Transverse colon (tissue), 4 donors: ENCODE results near the gene RPA1. TPM values are rescaled to one million over a fixed set of nuclear protein-coding genes. Genes with fewer than 3 reads are reported as not detected.
A peak's percentile ranks its signal among the peaks of the same experiment; 100 is the strongest.

Experiments
- DNase-seq: peaks from one replicate; pipeline ENCODE4 v3.0.0-alpha.2; 2019
- H3K27ac ChIP-seq, 4 donors: fragments of 200-600 bp; sonication (generic); 2 replicates each; pipeline ENCODE4 v1.5.1; 2016 to 2018; ENCODE audit warnings: inconsistent platforms in 4 of 4
- H3K27me3 ChIP-seq: fragments of 200-600 bp; sonication (generic); 2 replicates; pipeline ENCODE4 v1.5.1; 2017; ENCODE audit warnings: inconsistent platforms
- H3K36me3 ChIP-seq, 4 donors: fragments of 200-600 bp; sonication (generic); 2 replicates each; pipeline ENCODE4 v1.5.1; 2017 to 2019; ENCODE audit warnings: inconsistent platforms in 4 of 4
- H3K4me1 ChIP-seq, 4 donors: fragments of 200-600 bp; sonication (generic); 2 replicates each; pipeline ENCODE4 v1.5.1; 2017 to 2020; ENCODE audit warnings: inconsistent platforms in 4 of 4
- H3K4me3 ChIP-seq, 4 donors: fragments of 200-600 bp; sonication (generic); 1 replicate in 1 of 4; 2 replicates in 3 of 4; pipeline versions ENCODE4 v1.5.1 to v1.6.1; 2017 to 2019; ENCODE audit warnings: inconsistent platforms in 4 of 4
- H3K9me3 ChIP-seq, 2 donors: fragments of 200-600 bp; sonication (generic); 2 replicates each; pipeline ENCODE4 v1.5.1; 2017 to 2019; ENCODE audit warnings: inconsistent platforms in 2 of 2
- CTCF ChIP-seq, 5 experiments: fragments of 200-600 bp in 3 of 5; fragments of 450-650 bp in 2 of 5; sonication (generic) in 3 of 5; IDR thresholded peaks; 1 replicate in 2 of 5; 2 replicates in 3 of 5; pipeline ENCODE4 v1.5.1; 2016 to 2017; ENCODE audit warnings: antibody characterized with exemption in 5 of 5, inconsistent platforms in 3 of 5, mild to moderate bottlenecking in 2 of 5, moderate library complexity in 1 of 5
- EP300 ChIP-seq: sonication (generic); formaldehyde crosslinking; IDR thresholded peaks from one replicate; pipeline ENCODE4 v1.6.1; 2017; ENCODE audit warnings: antibody characterized with exemption, low read depth
- POLR2A ChIP-seq: fragments of 450-650 bp; IDR thresholded peaks from one replicate; pipeline ENCODE4 v1.6.1; 2016; ENCODE audit warnings: antibody characterized with exemption, mild to moderate bottlenecking, moderate library complexity
- POLR2AphosphoS5 ChIP-seq, 3 donors: sonication (generic); formaldehyde crosslinking; IDR thresholded peaks; one replicate each; pipeline ENCODE4 v1.6.1; 2016; ENCODE audit warnings: antibody characterized with exemption in 3 of 3
- WGBS, 2 donors: methylation state at CpG; one replicate each; pipeline ENCODE4 v1.1.5; 2018; ENCODE audit warnings: low coverage in 1 of 2; 5-methylcytosine and 5-hydroxymethylcytosine counted together
- in situ Hi-C, 4 donors: fragments of 200-750 bp; cut with MboI; loops; one replicate each; pipeline versions ENCODE4 v1.15.0 to v1.15.1; 2017; ENCODE audit warnings: low sequenced_read_pairs in 3 of 4, low pct_ligation_motif_present in 1 of 4, low pct_unique_long_range_greater_than_20kb in 1 of 4
- intact Hi-C: fragments of 100-400 bp; cut with DNase I; formaldehyde crosslinking; loops from one replicate; pipeline ENCODE4 v1.15.1; 2023; ENCODE audit warnings: low total_unique reads
- total RNA-seq, 4 donors: library from RNA; depleted of rRNA; stranded (reverse); fragments of >200 nt; gene quantifications; one replicate each; pipeline ENCODE4 v1.1.0, GENCODE V29; 2016

Gene RPA1
- total RNA-seq, 4 donors from 2014 or later: 6.4 to 160 (median 23.9) TPM

- no peaks in the 10 kb centered on the region for H3K9me3 ChIP-seq
- in situ Hi-C loops (no loop called here), intact Hi-C loops (no loop called here)
- peaks cover 9% of the 10 kb centered on the region for H3K27me3 ChIP-seq
- no peak overlapping the region for H3K27ac ChIP-seq
- no peak for TF ChIP-seq POLR2AphosphoS5 (IDR thresholded peaks at IDR 0.05)
- TF ChIP-seq CTCF (IDR thresholded peaks at IDR 0.05): no peak
- no peak for TF ChIP-seq POLR2A
- TF ChIP-seq EP300: no peak
- DNase-seq: no peak
- 86% methylated on average over 28 of the region's 28 CpGs; no CpG with 5 or more reads in 1 of the 2 donors for WGBS, 2 donors
- H3K4me1 ChIP-seq: peaks cover 0 to 10% (median 7%) of the 10 kb centered on the region in 4 donors
- H3K4me3 ChIP-seq: no peak overlapping the region
- no peaks in the 10 kb centered on the region for H3K36me3 ChIP-seq
Observed at GRCh38 chr17:1936766-1937165, 107.0 kb downstream of the RPA1 start.

- H3K27ac ChIP-seq: no peak overlapping the region
- H3K27me3 ChIP-seq: peaks cover 3% of the 10 kb centered on the region
- in situ Hi-C loops: no loop called here
- intact Hi-C loops: no loop called here
- WGBS, 2 donors: 83 to 95% methylated on average over 1 to 15 of the region's 25 CpGs
- no peak for DNase-seq
- H3K4me1 ChIP-seq: peaks cover 0 to 3% (median 2%) of the 10 kb centered on the region in 4 donors
- no peaks in the 10 kb centered on the region for H3K9me3 ChIP-seq
- no peaks in the 10 kb centered on the region for H3K36me3 ChIP-seq
- TF ChIP-seq CTCF (IDR thresholded peaks at IDR 0.05): no peak
- no peak for TF ChIP-seq POLR2AphosphoS5 (IDR thresholded peaks at IDR 0.05)
- no peak for TF ChIP-seq EP300
- no peak for TF ChIP-seq POLR2A
- H3K4me3 ChIP-seq: no peak overlapping the region
Observed at GRCh38 chr17:1937461-1937860, 107.7 kb downstream of the RPA1 start.

- in situ Hi-C loops: no loop called here
- no peaks in the 10 kb centered on the region for H3K27me3 ChIP-seq
- intact Hi-C loops: no loop called here
- no peak overlapping the region for H3K4me3 ChIP-seq
- 30 to 51% methylated on average over 4 to 27 of the region's 27 CpGs for WGBS, 2 donors
- TF ChIP-seq POLR2A (no peak), POLR2AphosphoS5 (IDR thresholded peaks at IDR 0.05) (peak in 2 of 3 donors; percentile 18 to 63)
- H3K9me3 ChIP-seq: no peaks in the 10 kb centered on the region
- H3K4me1 ChIP-seq: no peaks in the 10 kb centered on the region
- no peaks in the 10 kb centered on the region for H3K36me3 ChIP-seq
- DNase-seq: peak; percentile 16
- no peak overlapping the region for H3K27ac ChIP-seq
Observed at GRCh38 chr17:1939981-1940809, 110.4 kb downstream of the RPA1 start.

- 77% methylated on average over 3 of the region's 10 CpGs; no CpG with 5 or more reads in 1 of the 2 donors for WGBS, 2 donors
- no peak for DNase-seq
- intact Hi-C loops: no loop called here
- no peaks in the 10 kb centered on the region for H3K9me3 ChIP-seq
- H3K27me3 ChIP-seq: no peaks in the 10 kb centered on the region
- no peak overlapping the region for H3K27ac ChIP-seq
- H3K4me1 ChIP-seq: no peaks in the 10 kb centered on the region
- H3K4me3 ChIP-seq: no peak overlapping the region
- in situ Hi-C loops: no loop called here
- TF ChIP-seq POLR2A (no peak), POLR2AphosphoS5 (IDR thresholded peaks at IDR 0.05) (no peak), EP300 (no peak), CTCF (IDR thresholded peaks at IDR 0.05) (no peak)
- H3K36me3 ChIP-seq: no peaks in the 10 kb centered on the region
Observed at GRCh38 chr17:1940810-1941185, 111.0 kb downstream of the RPA1 start.
